ENCODE data around the gene ZNF524. TPM values are rescaled to one million over a fixed set of nuclear protein-coding genes. Genes with fewer than 3 reads are reported as not detected.

ZNF524 gene
- polyA plus RNA-seq, 2 of the 4 experiments (the other 2 are of a cell fraction) = 6.4 to 9.7 TPM

DNA sequence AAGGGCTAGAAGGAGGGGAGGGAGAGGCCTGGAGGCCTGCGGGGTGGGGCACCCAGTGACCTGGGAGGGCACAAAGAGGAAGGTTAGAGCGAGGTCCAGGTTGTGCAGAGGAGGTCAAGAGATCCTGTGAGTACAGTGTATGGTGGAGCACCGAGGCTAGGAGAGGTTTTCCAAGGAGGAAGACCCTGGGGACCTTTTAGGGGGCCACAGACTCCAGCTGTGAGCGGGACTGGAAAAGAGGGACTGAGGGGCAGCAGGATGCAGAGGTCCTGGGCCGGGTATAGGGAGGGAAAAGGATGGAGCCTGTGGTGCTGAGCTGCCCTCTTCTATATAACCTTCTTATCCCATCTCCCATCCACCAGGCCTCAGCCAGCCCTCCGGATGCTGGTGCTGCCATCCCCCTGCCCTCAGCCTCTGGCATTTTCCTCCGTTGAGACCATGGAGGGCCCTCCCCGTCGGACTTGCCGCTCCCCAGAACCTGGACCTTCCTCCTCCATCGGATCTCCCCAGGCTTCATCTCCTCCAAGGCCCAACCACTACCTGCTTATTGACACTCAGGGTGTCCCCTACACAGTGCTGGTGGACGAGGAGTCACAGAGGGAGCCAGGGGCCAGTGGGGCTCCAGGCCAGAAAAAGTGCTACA lies 44.2 kb downstream of the ZNF524 start:
- FAIRE-seq = no peak

DNA sequence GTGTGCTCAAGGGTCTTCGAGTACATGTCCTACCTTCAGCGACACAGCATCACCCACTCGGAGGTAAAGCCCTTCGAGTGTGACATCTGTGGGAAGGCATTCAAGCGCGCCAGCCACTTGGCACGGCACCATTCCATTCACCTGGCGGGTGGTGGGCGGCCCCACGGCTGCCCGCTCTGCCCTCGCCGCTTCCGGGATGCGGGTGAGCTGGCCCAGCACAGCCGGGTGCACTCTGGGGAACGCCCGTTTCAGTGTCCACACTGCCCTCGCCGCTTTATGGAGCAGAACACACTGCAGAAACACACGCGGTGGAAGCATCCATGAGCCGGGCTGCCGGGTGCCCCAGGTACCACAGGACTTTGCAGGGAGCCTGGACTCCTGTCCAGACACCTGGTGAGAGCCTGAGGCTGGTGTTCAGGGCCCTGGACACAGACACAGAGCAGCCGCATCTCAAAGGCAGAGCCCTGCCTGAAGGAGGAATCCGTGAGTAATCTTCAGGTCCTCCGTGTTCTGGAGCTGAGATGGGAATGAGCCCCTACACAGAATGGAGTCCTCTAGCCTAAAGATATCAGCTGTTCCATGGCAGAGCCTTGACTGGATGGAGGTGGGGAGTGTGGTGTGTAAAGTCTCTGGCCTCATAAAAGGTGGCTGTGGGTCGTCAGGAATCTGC lies 44.9 kb downstream of the ZNF524 start:
- FAIRE-seq = no peak
- no peak for DNase-seq (ENCODE audit: low read depth in 1 of 2, low spot score in 1 of 2)
- WGBS (ENCODE audit: missing lambda C conversion rate) = 91% methylated on average over 28 of the region's 28 CpGs
- POLR2A ChIA-PET = interaction anchor here (4.1 kb wide), 1 partner anchor 9 kb away, joined by 25 read pairs; the partner anchor contains the start of gene U2AF2
- no peak for TF ChIP-seq CHD4 (IDR thresholded peaks at IDR 0.05; ENCODE audit: borderline replicate concordance)
- no peak for TF ChIP-seq TFCP2L1 (CRISPR knock-in tag; IDR thresholded peaks at IDR 0.05)
- Histone ChIP-seq H3K4me2 (peak overlapping the region; percentile 100), H3K4me1 (peaks cover 44% of the 10 kb centered on the region), H3K4me3 (peak overlapping the region; percentile 63), H3K27ac (peak overlapping the region in 1 of 2 experiments; percentile 97; a peak in 4 of 6 replicates), H3K9me3 (no peaks in the 10 kb centered on the region)
- ATAC-seq = no peak
- CTCF ChIA-PET = interaction anchor here (0.8 to 6.3 kb wide), 8 partner anchors 8 to 26 kb away, joined by 4 to 70 read pairs (median 10); no protein-coding TSS in a partner anchor

More for the DNA sequence above, 44.2 kb downstream of the ZNF524 start:
- Histone ChIP-seq H3K9me3 (no peaks in the 10 kb centered on the region), H3K4me3 (peak overlapping the region; percentile 63), H3K27ac (peak overlapping the region; percentile 92 to 97), H3K4me1 (peaks cover 45% of the 10 kb centered on the region), H3K4me2 (peak overlapping the region; percentile 100)
- 49% methylated on average over 12 of the region's 12 CpGs for WGBS (ENCODE audit: missing lambda C conversion rate)
- no peak for DNase-seq (ENCODE audit: low read depth in 1 of 2, low spot score in 1 of 2)
- ChIA-PET CTCF (interaction anchor here (3.1 to 6.3 kb wide), 4 partner anchors 7 to 11 kb away, joined by 11 to 70 read pairs (median 27); no protein-coding TSS in a partner anchor), POLR2A (interaction anchor here (4.1 kb wide), 1 partner anchor 10 kb away, joined by 25 read pairs; the partner anchor contains the start of gene U2AF2)
- TF ChIP-seq MAX (IDR thresholded peaks at IDR 0.05) (no peak), RNF2 (IDR thresholded peaks at IDR 0.05; ENCODE audit: borderline replicate concordance, low read depth) (no peak), NPAS2 (CRISPR knock-in tag; IDR thresholded peaks at IDR 0.05; ENCODE audit: borderline replicate concordance) (no peak), POLR2AphosphoS2 (conservative IDR thresholded peaks at IDR 0.05; ENCODE audit: low read length) (no peak), CBX2 (IDR thresholded peaks at IDR 0.05; ENCODE audit: borderline replicate concordance, low read depth) (no peak), KDM5A (IDR thresholded peaks at IDR 0.05) (no peak), POLR2A (IDR thresholded peaks at IDR 0.05; ENCODE audit: low read length) (no peak), FOXS1 (CRISPR knock-in tag; IDR thresholded peaks at IDR 0.05) (no peak), KDM1A (IDR thresholded peaks at IDR 0.05; ENCODE audit: low read depth) (no peak), ZNF302 (CRISPR knock-in tag; IDR thresholded peaks at IDR 0.05) (no peak), GATA3 (IDR thresholded peaks at IDR 0.05; ENCODE audit: borderline replicate concordance) (no peak), RAD21 (conservative IDR thresholded peaks at IDR 0.05 in 1 of 2, IDR thresholded peaks at IDR 0.05 in 1 of 2) (no peak), ZC3H11A (IDR thresholded peaks at IDR 0.05) (no peak)
- TF ChIP-seq, protein P1, sequence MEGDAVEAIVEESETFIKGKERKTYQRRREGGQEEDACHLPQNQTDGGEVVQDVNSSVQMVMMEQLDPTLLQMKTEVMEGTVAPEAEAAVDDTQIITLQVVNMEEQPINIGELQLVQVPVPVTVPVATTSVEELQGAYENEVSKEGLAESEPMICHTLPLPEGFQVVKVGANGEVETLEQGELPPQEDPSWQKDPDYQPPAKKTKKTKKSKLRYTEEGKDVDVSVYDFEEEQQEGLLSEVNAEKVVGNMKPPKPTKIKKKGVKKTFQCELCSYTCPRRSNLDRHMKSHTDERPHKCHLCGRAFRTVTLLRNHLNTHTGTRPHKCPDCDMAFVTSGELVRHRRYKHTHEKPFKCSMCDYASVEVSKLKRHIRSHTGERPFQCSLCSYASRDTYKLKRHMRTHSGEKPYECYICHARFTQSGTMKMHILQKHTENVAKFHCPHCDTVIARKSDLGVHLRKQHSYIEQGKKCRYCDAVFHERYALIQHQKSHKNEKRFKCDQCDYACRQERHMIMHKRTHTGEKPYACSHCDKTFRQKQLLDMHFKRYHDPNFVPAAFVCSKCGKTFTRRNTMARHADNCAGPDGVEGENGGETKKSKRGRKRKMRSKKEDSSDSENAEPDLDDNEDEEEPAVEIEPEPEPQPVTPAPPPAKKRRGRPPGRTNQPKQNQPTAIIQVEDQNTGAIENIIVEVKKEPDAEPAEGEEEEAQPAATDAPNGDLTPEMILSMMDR (IDR thresholded peaks at IDR 0.05) = no peak
- TF ChIP-seq, protein P2, sequence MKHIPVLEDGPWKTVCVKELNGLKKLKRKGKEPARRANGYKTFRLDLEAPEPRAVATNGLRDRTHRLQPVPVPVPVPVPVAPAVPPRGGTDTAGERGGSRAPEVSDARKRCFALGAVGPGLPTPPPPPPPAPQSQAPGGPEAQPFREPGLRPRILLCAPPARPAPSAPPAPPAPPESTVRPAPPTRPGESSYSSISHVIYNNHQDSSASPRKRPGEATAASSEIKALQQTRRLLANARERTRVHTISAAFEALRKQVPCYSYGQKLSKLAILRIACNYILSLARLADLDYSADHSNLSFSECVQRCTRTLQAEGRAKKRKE (CRISPR knock-in tag; IDR thresholded peaks at IDR 0.05; ENCODE audit: low read depth) = no peak
- ATAC-seq = no peak

- TF ChIP-seq RFX5 (IDR thresholded peaks at IDR 0.05) = no peak
- no peak for TF ChIP-seq ZFP36 (IDR thresholded peaks at IDR 0.05; ENCODE audit: borderline replicate concordance, partially characterized antibody)
- TF ChIP-seq MAFK (IDR thresholded peaks at IDR 0.05; ENCODE audit: partially characterized antibody) = no peak
- no peak for TF ChIP-seq TFCP2L1 (CRISPR knock-in tag; IDR thresholded peaks at IDR 0.05)
- TF ChIP-seq NFE2L2 (conservative IDR thresholded peaks at IDR 0.05; ENCODE audit: low read length) = no peak
- TF ChIP-seq, protein P3, sequence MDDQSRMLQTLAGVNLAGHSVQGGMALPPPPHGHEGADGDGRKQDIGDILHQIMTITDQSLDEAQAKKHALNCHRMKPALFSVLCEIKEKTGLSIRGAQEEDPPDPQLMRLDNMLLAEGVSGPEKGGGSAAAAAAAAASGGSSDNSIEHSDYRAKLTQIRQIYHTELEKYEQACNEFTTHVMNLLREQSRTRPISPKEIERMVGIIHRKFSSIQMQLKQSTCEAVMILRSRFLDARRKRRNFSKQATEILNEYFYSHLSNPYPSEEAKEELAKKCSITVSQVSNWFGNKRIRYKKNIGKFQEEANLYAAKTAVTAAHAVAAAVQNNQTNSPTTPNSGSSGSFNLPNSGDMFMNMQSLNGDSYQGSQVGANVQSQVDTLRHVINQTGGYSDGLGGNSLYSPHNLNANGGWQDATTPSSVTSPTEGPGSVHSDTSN (IDR thresholded peaks at IDR 0.05) = no peak
- TF ChIP-seq HES2 (IDR thresholded peaks at IDR 0.05) = no peak
- no peak for TF ChIP-seq HEYL (CRISPR knock-in tag; IDR thresholded peaks at IDR 0.05)
- H3K4me3 ChIP-seq = no peak overlapping the region
- peaks cover 39% of the 10 kb centered on the region for H3K4me1 ChIP-seq
- peak overlapping the region; percentile 100; the same call in 1 of the 3 replicates for H3K4me2 ChIP-seq
- ChIA-PET POLR2A (interaction anchor here (4.1 kb wide), 1 partner anchor 8 kb away, joined by 25 read pairs; the partner anchor contains the start of gene U2AF2), CTCF (interaction anchor here (0.8 to 6.3 kb wide), 7 partner anchors 7 to 26 kb away, joined by 4 to 70 read pairs (median 10); no protein-coding TSS in a partner anchor)
- H3K27ac ChIP-seq = no peak overlapping the region
- WGBS (ENCODE audit: missing lambda C conversion rate) = 71% methylated on average over 5 of the region's 5 CpGs
- ATAC-seq (no peak), FAIRE-seq (no peak), DNase-seq (ENCODE audit: low read depth in 1 of 2, low spot score in 1 of 2) (no peak)
- no peaks in the 10 kb centered on the region for H3K9me3 ChIP-seq
Measured at GRCh38 chr19:55645512-55645881, 45.4 kb downstream of the ZNF524 start.

Measured in A549 (cell line).